HG03139 (cell line): ENCODE results near the gene EYS.
"Not testable (repeated sequence)": the region's sequence is repeated elsewhere in the genome, so short reads cannot be mapped to it uniquely, and the experiment has no call there.

Experiments
- ATAC-seq: cut with Tn5 transposase; IDR thresholded peaks from one replicate; pipeline ENCODE4 v1.9.1; 2021; ENCODE audit not compliant: unreplicated experiment

EYS gene

DNA sequence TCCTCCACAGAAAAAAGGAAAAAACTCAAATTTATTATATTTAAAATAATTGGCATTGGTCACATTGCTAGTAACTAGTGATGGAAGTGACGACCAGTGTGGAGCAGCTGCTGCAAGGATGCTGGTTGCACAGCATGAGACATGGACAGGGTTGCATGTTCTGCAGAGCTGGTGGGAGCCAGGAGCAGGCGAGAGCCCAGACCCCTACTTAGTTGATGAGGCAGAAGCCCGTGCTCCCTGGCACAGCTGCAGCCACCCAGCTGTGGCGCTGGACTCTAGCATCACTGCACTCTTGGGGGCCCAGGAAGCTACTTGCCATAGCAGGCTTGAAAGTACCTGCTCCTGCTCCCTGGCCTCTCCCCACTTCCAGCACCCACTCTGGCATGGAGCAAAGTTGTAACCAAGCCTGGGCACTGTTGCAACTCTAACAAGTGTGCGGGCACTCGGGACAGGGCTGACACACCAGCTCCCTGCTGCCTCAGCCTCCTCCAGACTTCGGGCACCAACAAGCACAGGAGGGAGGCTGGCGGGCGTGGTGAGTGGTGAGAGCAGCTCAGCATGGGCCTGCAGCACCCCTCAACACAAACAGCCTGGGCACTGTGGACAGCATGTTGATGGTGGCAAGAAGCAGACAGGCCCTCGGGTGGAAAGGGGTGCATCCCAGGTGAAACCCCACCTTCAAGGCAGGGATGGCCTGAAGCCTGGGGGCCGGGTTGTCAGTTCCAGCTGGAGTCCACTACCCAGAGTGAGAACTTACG is 69.6 kb downstream of the EYS start:
- no peak for ATAC-seq

DNA sequence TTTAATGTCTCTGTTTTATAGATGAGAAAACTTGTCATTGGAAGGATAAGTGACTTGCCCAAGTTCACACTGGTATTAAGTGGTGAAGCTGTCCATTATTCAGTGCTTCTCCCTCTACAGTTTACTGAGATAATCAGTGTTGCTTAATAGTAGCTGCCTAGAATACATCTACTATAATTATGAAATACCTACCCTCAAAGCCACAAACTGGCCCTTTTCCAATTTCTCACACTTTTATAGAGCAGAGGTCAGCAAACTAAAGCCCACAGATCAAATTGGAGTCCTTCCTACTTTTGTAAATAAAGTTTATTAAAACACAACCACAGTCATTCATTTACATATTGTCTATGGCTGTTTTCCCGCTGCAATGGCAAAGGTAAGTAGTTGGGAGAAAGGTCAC is 73.5 kb downstream of the EYS start:
- ATAC-seq, result no peak

DNA sequence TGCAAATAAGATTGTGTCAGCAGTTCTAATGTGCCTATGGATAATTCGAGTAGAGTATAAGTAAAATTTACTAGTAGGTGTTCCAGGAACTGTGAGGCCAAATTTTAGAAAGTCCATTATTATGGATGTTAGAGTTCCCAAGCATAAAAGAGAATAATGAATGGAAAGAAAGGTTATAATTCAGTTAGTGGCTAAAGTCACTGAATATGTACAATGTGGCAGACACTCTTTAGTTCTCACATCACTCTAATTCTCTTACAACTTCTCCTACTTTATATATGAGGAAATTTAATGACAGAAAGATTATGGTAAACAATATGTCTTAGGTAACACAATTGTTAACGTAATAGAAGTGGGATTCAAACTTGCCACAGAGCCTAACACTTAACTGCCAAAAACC is 75.3 kb downstream of the EYS start:
- no peak for ATAC-seq

DNA sequence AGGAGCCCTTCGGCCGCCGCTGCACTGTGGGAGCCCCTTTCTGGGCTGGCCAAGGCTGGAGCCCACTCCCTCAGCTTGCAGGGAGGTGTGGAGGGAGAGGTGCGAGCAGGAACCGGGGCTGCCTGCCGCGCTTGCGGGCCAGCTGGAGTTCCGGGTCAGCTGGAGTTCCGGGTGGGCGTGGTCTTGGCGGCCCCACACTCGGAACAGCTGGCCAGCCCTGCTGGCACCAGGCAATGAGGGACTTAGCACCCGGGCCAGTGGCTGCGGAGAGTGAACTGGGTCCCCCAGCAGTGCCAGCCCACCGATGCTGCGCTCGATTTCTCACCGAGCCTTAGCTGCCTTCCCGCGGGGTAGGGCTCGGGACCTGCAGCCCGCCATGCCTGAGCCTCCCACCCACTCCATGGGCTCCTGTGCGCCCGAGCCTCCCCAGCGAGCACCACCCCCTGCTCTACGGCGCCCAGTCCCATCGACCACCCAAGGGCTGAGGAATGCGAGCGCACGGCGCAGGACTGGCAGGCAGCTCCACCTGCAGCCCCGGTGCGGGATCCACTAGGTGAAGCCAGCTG is 79.5 kb downstream of the EYS start:
- ATAC-seq, result not testable (repeated sequence)

DNA sequence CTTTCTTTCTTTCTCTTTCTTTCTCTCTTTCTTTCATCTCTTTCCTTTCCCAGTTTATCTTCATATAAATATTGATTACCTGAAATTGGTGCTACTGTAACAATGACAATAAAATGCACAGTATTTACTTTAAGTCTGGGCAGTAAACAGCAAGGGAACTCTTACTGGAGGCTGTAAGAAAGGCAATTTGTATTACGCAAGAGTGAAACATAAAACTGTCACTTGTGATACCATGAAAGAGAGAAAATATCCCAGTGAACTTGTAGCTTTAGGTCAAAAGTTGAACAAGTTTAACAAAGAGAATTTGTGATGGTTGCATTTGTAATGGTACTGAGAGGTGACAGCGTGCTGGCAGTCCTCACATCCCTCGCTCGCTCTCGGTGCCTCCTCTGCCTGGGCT is 80.0 kb downstream of the EYS start:
- no peak for ATAC-seq

DNA sequence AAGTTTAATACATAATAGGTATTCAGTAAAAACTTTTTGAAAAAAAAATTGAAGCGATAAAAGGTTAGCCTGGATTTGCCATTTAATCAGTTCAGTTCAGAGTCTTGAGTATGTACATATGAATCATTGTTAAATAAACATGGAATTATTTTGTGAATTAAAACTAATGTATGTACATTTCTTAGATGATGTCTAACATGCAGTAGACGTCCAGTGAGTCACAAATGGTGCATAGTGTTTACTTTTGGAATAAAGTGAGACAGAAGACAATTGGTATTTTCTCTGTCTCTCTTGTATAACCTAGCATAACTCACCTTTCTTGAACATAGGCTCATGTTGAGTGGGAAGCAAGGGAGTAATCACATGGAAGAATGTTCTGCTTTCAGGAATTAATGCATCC is 83.5 kb downstream of the EYS start:
- ATAC-seq, result no peak

DNA sequence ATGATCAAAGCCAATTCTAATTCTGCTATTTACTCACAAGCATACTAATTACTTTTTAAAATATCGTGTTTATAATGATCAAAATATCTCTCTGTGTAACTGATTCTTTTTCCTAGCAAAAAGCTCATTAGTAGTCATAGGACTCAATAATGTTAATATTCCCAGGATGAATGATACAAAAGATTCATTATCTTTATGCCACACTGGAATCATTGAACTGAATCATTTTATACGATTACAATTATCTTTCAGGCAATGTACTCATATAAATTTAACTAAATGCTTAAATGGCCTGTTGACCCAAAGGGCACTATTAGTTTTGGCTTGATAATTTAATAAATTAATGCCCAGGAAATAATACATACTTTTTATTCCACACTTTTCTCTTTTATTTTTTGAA is 96.3 kb downstream of the EYS start:
- ATAC-seq, result no peak

DNA sequence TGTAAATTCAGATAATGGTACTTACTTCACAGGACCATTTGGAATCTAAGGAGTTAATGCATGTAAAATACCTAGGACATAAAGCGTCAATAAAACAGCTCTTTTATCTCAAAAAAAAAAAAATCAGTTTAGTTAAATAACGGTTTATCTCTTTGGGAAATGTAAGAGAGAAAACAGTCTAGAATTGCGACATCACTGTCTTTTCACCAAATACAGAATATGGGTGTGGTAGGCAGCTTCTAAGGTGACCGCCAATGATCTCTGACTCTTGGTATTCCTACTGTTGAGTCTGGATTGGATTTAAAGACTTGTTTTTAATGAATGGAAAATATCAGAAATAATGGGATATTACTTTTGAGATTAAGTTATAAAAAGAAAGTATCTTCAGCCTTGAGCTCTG is 111.5 kb downstream of the EYS start:
- no peak for ATAC-seq

DNA sequence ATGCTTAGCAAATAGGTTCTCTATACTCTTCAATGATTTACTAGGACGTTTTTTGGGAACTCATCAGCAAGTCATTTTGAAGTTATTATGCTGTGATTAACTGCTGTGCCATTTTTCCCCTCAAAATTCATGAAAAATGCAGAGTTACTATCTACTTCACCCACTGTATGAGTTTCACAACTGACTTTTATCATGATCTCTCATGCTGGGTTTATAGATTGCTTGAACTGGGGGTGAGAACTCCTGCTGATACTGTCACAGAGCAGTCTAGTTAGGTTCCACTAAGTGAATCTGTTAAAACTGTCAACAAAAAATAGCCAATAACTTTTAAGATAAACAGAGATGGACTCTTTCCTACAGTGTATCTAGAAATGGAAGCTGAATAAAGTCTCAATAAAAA is 136.7 kb downstream of the EYS start:
- no peak for ATAC-seq

DNA sequence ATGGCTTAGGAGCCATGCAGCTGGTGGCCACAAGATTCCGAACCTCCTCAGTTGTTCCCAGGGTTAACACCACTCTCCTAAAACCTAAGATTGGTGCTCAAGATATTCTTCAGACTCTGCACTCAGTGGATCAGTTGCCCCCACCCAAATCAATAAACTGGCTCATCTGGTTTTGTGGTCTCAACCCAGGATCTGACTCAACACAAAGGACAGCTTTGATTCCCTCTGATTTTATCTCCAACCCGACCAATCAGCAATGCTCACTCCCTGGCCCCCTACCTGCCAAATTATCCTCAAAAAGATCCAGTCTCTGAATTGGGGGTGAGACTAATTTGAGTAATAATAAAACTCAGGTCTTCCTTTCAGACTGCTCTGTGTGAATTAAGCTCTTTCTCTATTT is 137.5 kb downstream of the EYS start:
- no peak for ATAC-seq

DNA sequence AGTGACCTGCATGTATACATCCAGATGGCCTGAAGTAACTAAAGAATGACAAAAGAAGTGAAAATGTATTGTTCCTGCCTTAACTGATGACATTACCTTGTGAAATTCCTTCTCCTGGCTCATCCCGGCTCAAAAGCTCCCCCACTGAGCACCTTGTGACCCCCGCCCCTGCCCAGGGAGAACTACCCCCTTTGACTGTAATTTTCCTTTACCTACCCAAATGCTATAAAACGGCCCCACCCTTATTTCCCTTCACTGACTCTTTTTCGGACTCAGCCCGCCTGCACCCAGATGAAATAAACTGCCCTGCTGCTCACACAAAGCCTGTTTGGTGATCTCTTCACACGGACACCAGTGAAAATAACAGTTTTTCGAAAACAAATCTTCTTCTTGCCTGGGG is 138.0 kb downstream of the EYS start:
- ATAC-seq, result not testable (repeated sequence)

DNA sequence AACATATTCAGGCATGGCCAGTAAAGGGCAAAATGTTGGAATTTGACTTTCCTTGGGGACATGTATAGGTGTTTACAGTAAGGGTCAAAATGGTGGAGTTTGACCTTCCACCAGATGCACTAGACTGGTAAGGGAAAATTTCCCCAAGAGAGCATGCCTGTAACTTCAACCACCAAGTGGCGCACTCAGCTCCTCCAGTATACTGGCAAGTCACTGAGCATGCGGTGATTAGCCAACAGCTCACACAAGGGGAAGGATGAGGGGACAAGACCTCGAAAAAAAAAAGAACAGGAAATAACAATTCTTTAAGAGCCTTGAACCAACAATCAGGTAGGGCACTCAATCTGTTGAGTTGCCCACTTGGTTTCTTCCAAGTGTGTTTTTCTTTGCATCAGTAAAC is 140.9 kb downstream of the EYS start:
- no peak for ATAC-seq

DNA sequence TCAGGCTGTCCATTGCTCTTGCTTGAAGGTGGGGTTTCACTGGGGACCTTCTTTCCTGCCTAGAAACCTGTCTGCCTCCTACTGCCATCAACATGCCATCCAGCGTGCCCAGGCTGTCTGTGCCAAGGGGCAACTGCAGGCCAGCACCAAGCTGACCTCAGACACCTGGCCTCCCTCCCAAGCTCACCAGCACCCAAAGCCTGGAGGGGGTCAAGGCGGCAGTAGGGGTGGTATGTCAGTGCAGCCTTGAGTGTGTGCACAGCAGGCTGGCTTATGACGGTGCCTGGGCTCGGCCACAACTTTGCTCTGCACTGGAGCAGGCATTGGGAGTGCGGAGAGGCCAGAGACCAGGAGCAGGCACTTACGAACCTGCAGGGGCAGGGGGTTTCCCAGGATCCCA is 149.0 kb downstream of the EYS start:
- ATAC-seq, result no peak

DNA sequence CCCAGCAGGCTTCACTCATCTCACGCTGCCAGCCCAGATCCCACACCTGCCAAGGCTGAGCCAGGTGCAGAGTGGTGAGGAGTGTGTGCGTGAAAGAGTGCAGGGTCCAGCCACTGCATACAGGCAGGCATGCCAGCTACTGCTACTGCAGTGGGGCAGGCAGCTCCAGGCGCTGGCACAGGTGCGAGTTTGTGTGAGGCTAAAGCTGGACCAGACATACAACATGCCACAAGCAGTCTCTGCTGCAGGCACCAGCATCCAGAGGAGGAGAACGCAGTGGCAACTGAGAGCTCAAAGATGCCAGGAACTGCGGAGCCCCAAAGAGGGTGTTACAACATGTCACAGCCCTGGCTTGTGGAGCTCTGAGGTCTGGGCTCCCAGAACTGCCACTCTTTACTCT is 149.8 kb downstream of the EYS start:
- ATAC-seq, result no peak

DNA sequence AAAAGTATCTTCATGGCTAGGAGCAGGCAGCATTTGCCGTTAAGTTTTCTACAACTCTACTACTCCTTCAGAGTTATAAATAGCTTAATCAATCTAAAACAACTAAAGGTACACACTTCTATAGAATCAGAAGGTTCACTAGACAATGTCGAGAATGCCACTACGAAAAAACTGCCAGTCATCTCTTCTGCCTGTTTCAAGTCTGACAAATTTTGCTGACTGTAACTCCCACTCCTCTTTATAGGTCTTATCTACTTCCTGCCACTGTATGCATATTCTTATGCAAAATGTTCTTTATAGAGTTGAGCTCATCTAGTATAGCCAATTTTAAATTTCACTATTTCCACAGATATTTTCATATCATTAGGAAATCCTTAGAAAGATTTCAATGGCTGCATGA is 160.1 kb downstream of the EYS start:
- ATAC-seq, result no peak

DNA sequence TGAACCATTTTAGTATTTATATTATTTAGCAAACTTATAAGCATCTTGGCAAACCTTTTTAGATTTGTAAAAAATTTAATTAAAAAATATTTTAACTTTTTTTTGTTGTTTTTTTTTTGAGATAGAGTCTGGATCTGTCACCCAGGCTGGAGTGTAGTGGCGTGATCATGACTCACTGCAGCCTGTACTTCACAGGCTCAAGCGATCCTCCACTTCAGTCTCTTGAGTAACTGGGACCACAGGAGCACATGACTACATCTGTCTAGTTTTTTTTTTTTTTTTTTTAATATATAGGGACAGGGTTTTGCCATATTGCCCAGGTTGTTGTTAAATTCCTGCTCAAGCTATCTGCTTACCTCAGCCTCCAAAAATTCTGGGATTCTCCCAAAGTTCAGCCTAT is 161.1 kb downstream of the EYS start:
- no peak for ATAC-seq

DNA sequence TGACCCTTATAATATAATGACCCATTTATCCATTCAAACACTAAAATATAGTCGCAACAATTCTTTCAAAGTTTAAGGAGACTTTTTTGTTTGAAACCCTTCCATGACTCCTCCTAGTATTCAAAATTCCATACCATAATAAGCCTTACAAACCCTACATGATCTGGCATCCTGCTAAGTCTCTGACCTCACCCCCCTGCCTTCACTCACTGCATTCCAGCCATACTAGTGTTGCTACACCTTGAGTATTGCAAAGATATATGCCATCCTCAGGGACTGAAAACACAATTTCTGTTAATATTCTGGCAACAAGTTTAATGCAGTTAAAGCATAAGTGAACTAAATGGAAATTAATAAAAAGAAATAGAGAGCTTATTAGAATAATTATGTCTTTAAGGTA is 168.4 kb downstream of the EYS start:
- ATAC-seq, result no peak

DNA sequence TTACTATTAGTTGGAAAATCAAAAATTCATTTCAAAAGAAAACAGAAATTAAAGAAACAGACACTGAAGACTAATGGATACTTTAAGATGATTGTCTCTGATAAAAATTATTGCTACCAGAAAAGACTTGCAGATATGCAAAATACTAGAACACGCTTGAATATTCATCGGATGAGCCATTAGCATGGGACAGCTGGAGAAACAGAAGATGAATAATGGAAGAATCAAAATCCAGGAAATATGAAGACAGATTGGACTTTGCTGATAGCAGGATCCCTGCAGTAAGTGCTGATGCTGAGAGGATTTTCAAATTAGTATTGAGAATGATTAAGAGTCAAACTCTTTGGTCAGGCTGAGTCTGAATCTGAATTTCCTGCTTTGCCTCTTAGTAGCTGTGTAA is 169.4 kb downstream of the EYS start:
- no peak for ATAC-seq

DNA sequence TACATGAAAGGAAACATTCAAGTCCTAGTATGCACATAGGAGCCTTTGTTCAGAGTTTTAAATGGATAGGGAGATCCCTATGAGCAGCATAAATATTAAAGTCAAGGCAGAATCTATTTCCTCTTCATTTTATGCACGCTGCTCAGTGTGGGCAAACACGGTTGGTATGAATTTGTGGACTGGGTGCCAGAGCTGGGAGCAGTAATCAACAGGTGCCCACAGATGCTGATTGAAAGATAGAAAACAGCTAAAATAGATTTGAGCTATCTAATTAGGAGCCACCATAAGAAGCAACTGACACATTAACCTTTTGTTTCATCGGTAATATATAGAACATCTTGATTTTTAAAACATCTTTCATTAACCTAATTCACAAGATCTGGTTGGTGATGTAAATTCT is 175.5 kb downstream of the EYS start:
- no peak for ATAC-seq

DNA sequence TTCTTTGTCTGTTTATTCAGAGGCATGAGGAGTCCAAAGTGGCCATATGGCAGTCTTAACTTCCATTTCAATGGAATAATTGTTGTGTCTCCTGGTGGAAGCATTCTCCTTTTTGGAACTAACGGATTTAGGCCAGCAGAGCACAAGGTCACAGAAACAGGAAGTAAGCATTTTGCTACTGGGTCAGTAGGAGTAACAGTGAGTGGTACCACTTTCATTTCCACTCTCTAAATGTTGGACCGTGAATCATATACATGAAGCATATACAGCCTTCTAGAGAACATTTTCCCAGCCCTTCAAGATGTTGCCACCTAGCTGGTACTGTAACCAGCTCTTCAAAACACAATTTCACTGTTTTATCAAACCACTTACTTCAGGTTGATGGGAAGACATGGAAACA is 182.8 kb downstream of the EYS start:
- ATAC-seq, result no peak

DNA sequence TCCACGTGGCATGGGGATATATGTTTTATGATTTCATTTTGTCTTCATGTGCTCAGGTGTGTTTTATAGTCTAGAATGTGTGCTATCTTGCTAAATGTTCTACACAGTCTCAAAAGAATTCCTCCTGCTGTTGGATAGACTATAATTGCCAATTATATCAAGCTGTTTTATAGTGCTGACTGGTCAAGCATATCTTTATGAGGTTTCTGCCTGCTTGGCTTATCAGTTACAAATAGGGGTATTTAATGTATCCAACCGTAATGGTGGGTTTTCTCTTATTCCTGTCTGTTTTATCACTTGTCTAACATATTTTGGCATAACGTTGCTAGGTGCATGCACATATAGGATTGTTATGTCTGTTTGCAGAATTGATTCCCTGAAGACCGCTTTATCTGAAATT is 201.3 kb downstream of the EYS start:
- ATAC-seq, result no peak

DNA sequence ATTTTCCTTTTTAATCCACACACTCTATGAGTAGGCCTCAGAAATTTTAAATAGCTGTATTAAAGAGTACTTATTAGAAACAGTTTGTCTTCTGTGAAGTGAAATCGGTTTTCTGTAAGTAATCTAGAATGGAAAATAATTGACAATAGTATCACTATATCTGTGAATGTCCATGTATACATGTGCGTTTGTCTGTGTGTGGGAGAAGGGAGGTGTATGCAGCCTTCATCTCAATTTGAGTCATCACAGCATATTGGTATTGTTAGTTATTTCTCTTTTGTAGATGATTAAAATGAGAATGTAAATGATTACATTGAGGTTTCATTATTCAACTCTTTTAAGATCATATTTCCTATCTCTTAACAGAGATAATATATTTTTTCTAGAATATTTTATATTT is 206.0 kb downstream of the EYS start:
- no peak for ATAC-seq

DNA sequence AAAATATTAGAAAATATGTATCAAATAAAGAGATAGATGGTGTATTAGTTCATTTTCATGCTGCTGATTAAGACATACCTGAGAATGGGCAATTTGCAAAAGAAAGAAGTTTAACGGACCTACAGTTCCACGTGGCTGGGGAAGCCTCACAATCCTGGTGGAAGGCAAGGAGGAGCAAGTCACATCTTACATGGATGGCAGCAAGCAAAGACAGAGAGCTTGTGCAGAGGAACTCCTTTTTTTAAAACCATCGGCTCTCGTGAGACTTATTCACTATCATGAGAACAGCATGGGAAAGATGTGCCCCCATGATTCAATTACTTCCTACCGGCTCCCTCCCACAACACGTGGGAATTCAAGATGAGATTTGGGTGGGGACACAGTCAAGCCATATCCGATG is 223.4 kb downstream of the EYS start:
- ATAC-seq, result not testable (repeated sequence)
